ENCODE measurements around the gene KMT2A.

Gene KMT2A

GRCh38 chr11:118497831-118498230, 61.5 kb downstream of the KMT2A start:
- TF ChIP-seq CTCF (IDR thresholded peaks at IDR 0.05; ENCODE audit: low read depth, low read length) = no peak

GRCh38 chr11:118503216-118503615, 66.9 kb downstream of the KMT2A start:
- no peak overlapping the region for H3K4me3 ChIP-seq (ENCODE audit: low read depth, low read length)
- TF ChIP-seq CTCF (IDR thresholded peaks at IDR 0.05; ENCODE audit: low read depth, low read length) = no peak

More at GRCh38 chr11:118497831-118498230, 61.5 kb downstream of the KMT2A start:
- no peak overlapping the region for H3K4me3 ChIP-seq (ENCODE audit: low read depth, low read length)

- H3K4me3 ChIP-seq (ENCODE audit: low read depth, low read length) = no peak overlapping the region
- no peak for TF ChIP-seq CTCF (IDR thresholded peaks at IDR 0.05; ENCODE audit: low read depth, low read length)
Measured at GRCh38 chr11:118511601-118512000, 75.3 kb downstream of the KMT2A start.

- no peak for TF ChIP-seq CTCF (IDR thresholded peaks at IDR 0.05; ENCODE audit: low read depth, low read length)
- no peak overlapping the region for H3K4me3 ChIP-seq (ENCODE audit: low read depth, low read length)
Measured at GRCh38 chr11:118514103-118514502, 77.8 kb downstream of the KMT2A start.

- H3K4me3 ChIP-seq (ENCODE audit: low read depth, low read length) = no peak overlapping the region
- TF ChIP-seq CTCF (IDR thresholded peaks at IDR 0.05; ENCODE audit: low read depth, low read length) = no peak
Measured at GRCh38 chr11:118519549-118519948, 83.3 kb downstream of the KMT2A start.

- TF ChIP-seq CTCF (IDR thresholded peaks at IDR 0.05; ENCODE audit: low read depth, low read length) = no peak
- no peak overlapping the region for H3K4me3 ChIP-seq (ENCODE audit: low read depth, low read length)
Measured at GRCh38 chr11:118521892-118522311, 85.6 kb downstream of the KMT2A start.

- TF ChIP-seq CTCF (IDR thresholded peaks at IDR 0.05; ENCODE audit: low read depth, low read length) = peak; percentile 22; the same call in 1 of the 2 replicates
- no peak overlapping the region for H3K4me3 ChIP-seq (ENCODE audit: low read depth, low read length)
Measured at GRCh38 chr11:118522571-118523072, 86.3 kb downstream of the KMT2A start.
